ENCODE measurements around the gene WNK2.

- TF ChIP-seq, protein P1, sequence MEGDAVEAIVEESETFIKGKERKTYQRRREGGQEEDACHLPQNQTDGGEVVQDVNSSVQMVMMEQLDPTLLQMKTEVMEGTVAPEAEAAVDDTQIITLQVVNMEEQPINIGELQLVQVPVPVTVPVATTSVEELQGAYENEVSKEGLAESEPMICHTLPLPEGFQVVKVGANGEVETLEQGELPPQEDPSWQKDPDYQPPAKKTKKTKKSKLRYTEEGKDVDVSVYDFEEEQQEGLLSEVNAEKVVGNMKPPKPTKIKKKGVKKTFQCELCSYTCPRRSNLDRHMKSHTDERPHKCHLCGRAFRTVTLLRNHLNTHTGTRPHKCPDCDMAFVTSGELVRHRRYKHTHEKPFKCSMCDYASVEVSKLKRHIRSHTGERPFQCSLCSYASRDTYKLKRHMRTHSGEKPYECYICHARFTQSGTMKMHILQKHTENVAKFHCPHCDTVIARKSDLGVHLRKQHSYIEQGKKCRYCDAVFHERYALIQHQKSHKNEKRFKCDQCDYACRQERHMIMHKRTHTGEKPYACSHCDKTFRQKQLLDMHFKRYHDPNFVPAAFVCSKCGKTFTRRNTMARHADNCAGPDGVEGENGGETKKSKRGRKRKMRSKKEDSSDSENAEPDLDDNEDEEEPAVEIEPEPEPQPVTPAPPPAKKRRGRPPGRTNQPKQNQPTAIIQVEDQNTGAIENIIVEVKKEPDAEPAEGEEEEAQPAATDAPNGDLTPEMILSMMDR (IDR thresholded peaks at IDR 0.05; ENCODE audit: low read depth, low read length): no peak
- TF ChIP-seq EZH2phosphoT487 (IDR thresholded peaks at IDR 0.05; ENCODE audit: low read depth): no peak
Measured at GRCh38 chr9:93267091-93267541, 83.2 kb downstream of the WNK2 start.

Data from OCI-LY3 (cell line).